Measurements from ENCODE around the gene BABAM2.
A peak's percentile ranks its signal among the peaks of the same experiment; 100 is the strongest.

BABAM2 gene

GRCh38 chr2:28338831-28339321, 448.3 kb downstream of the BABAM2 start:
- Histone ChIP-seq H3K27ac (ENCODE audit: low read depth, low read length) (peak overlapping the region; percentile 4; the same call in 1 of the 2 replicates), H2AFZ (ENCODE audit: low read length, unreplicated experiment) (peak overlapping the region; percentile 20), H3K4me3 (ENCODE audit: low read depth, low read length) (no peak overlapping the region), H3K27me3 (ENCODE audit: insufficient read depth, low read length) (no peaks in the 10 kb centered on the region), H3K79me2 (ENCODE audit: control insufficient read depth, insufficient read depth, low read length, unreplicated experiment) (no peaks in the 10 kb centered on the region), H3K4me1 (ENCODE audit: control insufficient read depth, insufficient read depth, low read length, unreplicated experiment) (peaks cover 36% of the 10 kb centered on the region), H3K36me3 (ENCODE audit: insufficient read depth, low read length) (no peaks in the 10 kb centered on the region)

GRCh38 chr2:28339516-28340175, 449.1 kb downstream of the BABAM2 start:
- Histone ChIP-seq H3K36me3 (ENCODE audit: insufficient read depth, low read length) (no peaks in the 10 kb centered on the region), H3K4me3 (ENCODE audit: low read depth, low read length) (no peak overlapping the region), H2AFZ (ENCODE audit: low read length, unreplicated experiment) (no peak overlapping the region), H3K4me1 (ENCODE audit: control insufficient read depth, insufficient read depth, low read length, unreplicated experiment) (peaks cover 38% of the 10 kb centered on the region), H3K27me3 (ENCODE audit: insufficient read depth, low read length) (no peaks in the 10 kb centered on the region), H3K27ac (ENCODE audit: low read depth, low read length) (no peak overlapping the region), H3K79me2 (ENCODE audit: control insufficient read depth, insufficient read depth, low read length, unreplicated experiment) (no peaks in the 10 kb centered on the region)

DNA sequence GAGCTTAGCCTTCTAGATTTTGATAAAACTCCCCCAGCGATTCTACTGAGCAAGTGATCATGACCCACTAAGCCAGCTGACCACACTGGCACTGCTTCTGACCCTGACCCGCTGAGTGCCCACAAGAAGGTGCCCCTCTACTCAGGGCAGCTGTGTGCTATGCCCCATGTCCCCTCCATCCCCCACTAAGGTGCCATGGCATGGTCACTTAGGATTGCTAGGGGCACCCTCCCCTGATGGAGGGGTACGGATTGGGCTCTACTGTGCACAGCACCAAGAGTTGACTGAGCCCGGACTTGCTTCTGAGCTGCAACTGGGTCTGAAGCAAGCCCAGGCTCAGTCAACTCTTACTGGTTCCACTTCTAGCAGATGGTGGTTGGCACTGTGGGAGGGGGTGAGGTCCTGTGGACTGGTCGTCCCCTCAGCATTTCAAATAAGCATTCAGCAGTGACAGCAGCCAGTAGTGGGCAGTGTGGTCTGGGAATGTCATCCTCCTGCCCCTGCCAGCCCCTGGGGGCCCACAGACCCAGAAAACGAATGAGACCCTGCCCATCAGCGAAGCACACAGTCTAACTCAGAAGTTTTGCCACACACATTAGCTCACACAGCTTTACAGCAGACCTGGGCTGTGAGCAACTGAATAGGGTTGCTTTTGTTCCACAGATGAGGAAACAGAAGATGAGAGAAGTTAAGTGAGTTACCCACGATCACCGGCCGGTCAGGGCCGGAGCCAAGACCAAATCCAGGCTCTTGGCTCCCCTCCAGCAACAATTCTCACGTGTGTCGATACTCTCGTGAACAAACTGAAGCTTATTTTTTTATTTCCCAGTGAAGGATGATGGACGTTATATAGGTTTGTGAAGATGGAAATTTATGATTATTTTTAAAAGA, 450.0 kb downstream of the BABAM2 start:
- H3K4me3 ChIP-seq (ENCODE audit: low read depth, low read length), result no peak overlapping the region
- peaks cover 38% of the 10 kb centered on the region for H3K4me1 ChIP-seq (ENCODE audit: control insufficient read depth, insufficient read depth, low read length, unreplicated experiment)
- H2AFZ ChIP-seq (ENCODE audit: low read length, unreplicated experiment), result no peak overlapping the region
- H3K27ac ChIP-seq (ENCODE audit: low read depth, low read length), result no peak overlapping the region
- no peaks in the 10 kb centered on the region for H3K27me3 ChIP-seq (ENCODE audit: insufficient read depth, low read length)
- no peaks in the 10 kb centered on the region for H3K79me2 ChIP-seq (ENCODE audit: control insufficient read depth, insufficient read depth, low read length, unreplicated experiment)
- no peaks in the 10 kb centered on the region for H3K36me3 ChIP-seq (ENCODE audit: insufficient read depth, low read length)

- Histone ChIP-seq H3K36me3 (ENCODE audit: insufficient read depth, low read length) (no peaks in the 10 kb centered on the region), H3K27ac (ENCODE audit: low read depth, low read length) (no peak overlapping the region), H3K79me2 (ENCODE audit: control insufficient read depth, insufficient read depth, low read length, unreplicated experiment) (no peaks in the 10 kb centered on the region), H2AFZ (ENCODE audit: low read length, unreplicated experiment) (no peak overlapping the region), H3K4me3 (ENCODE audit: low read depth, low read length) (no peak overlapping the region), H3K4me1 (ENCODE audit: control insufficient read depth, insufficient read depth, low read length, unreplicated experiment) (peaks cover 38% of the 10 kb centered on the region), H3K27me3 (ENCODE audit: insufficient read depth, low read length) (no peaks in the 10 kb centered on the region)
These were observed 450.8 kb downstream of the BABAM2 start for GRCh38 chr2:28341208-28341891.

- Histone ChIP-seq H3K27me3 (ENCODE audit: insufficient read depth, low read length) (no peaks in the 10 kb centered on the region), H2AFZ (ENCODE audit: low read length, unreplicated experiment) (peak overlapping the region; percentile 19), H3K4me1 (ENCODE audit: control insufficient read depth, insufficient read depth, low read length, unreplicated experiment) (peaks cover 38% of the 10 kb centered on the region), H3K27ac (ENCODE audit: low read depth, low read length) (peak overlapping the region; percentile 55), H3K79me2 (ENCODE audit: control insufficient read depth, insufficient read depth, low read length, unreplicated experiment) (no peaks in the 10 kb centered on the region), H3K4me3 (ENCODE audit: low read depth, low read length) (peak overlapping the region; percentile 3; the same call in 1 of the 2 replicates), H3K36me3 (ENCODE audit: insufficient read depth, low read length) (no peaks in the 10 kb centered on the region)
These were observed 451.8 kb downstream of the BABAM2 start for GRCh38 chr2:28342081-28342967.

DNA sequence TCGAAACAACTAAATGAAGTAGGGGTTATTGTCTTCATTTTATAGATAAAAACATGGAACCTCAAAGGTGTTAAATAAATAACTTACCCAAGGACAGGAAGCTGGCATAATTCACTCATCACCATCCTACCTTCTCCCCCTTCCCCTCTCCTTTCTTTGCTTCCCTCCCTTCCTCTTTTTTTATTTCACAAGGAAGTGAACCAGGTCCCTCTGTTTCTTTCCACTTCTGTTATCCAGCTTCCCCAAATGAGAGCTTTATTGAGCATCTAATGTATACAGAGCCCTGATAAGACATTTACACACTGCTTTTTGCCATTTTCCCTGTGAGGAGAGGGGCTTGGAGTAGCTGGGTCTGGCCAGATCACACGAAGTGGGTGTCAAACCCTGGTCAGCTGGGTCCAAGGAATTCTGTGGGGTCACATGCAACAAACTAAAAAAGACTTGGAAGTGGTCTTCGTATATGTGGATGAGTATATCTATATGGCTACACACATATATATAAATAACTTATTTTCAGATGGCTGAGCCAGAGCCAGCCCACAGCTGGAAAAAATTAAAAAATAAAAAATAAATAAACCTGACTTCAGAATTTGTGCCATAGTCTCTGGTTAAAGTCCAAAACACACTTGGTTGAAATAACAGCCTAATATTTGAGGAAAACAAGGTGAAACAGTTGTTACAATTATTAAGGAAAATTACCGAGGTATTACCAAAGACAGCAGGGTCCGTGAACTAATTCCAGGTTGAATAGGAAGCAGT, 452.8 kb downstream of the BABAM2 start:
- Histone ChIP-seq H3K36me3 (ENCODE audit: insufficient read depth, low read length) (no peaks in the 10 kb centered on the region), H3K4me1 (ENCODE audit: control insufficient read depth, insufficient read depth, low read length, unreplicated experiment) (peaks cover 30% of the 10 kb centered on the region), H3K4me3 (ENCODE audit: low read depth, low read length) (no peak overlapping the region), H3K79me2 (ENCODE audit: control insufficient read depth, insufficient read depth, low read length, unreplicated experiment) (no peaks in the 10 kb centered on the region), H3K27ac (ENCODE audit: low read depth, low read length) (peak overlapping the region; percentile 55; the same call in 1 of the 2 replicates), H3K27me3 (ENCODE audit: insufficient read depth, low read length) (no peaks in the 10 kb centered on the region), H2AFZ (ENCODE audit: low read length, unreplicated experiment) (peak overlapping the region; percentile 19)

- no peaks in the 10 kb centered on the region for H3K36me3 ChIP-seq (ENCODE audit: insufficient read depth, low read length)
- no peak overlapping the region for H2AFZ ChIP-seq (ENCODE audit: low read length, unreplicated experiment)
- H3K4me1 ChIP-seq (ENCODE audit: control insufficient read depth, insufficient read depth, low read length, unreplicated experiment), result peaks cover 22% of the 10 kb centered on the region
- no peak overlapping the region for H3K27ac ChIP-seq (ENCODE audit: low read depth, low read length)
- H3K79me2 ChIP-seq (ENCODE audit: control insufficient read depth, insufficient read depth, low read length, unreplicated experiment), result no peaks in the 10 kb centered on the region
- no peak overlapping the region for H3K4me3 ChIP-seq (ENCODE audit: low read depth, low read length)
- H3K27me3 ChIP-seq (ENCODE audit: insufficient read depth, low read length), result no peaks in the 10 kb centered on the region
These were observed 453.6 kb downstream of the BABAM2 start for GRCh38 chr2:28343971-28344715.

DNA sequence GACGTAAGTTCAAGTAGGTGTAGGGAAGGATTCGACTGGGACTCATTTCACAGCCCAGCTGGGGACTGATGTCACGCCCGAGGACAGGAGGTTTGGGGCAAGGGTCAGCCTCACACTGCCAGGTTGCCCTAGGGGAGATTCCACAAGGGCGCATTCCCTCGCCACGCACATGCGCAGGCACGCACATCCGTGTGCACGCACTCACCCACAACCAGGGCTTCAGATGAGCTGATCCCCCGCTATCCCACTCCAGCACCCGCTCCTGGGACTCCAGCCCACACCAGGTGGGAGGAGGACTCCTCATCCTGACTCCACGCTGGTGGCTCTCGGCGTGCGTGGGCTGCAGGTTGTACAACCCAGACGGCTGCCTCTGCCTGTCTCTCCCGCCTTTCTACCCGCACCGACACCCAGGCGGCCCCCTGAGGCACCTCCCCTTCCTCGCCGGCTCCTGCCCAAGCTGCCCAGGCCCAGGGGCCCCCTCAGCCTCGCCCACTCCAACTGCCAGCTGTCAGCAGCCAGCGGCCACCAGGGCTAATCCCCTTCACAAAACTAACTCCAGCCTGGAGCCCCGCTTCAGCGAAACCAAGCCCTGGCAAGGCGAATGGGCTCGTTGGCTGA, 454.3 kb downstream of the BABAM2 start:
- H3K27me3 ChIP-seq (ENCODE audit: insufficient read depth, low read length), result no peaks in the 10 kb centered on the region
- no peak overlapping the region for H2AFZ ChIP-seq (ENCODE audit: low read length, unreplicated experiment)
- peaks cover 19% of the 10 kb centered on the region for H3K4me1 ChIP-seq (ENCODE audit: control insufficient read depth, insufficient read depth, low read length, unreplicated experiment)
- H3K4me3 ChIP-seq (ENCODE audit: low read depth, low read length), result no peak overlapping the region
- no peaks in the 10 kb centered on the region for H3K79me2 ChIP-seq (ENCODE audit: control insufficient read depth, insufficient read depth, low read length, unreplicated experiment)
- H3K27ac ChIP-seq (ENCODE audit: low read depth, low read length), result no peak overlapping the region
- no peaks in the 10 kb centered on the region for H3K36me3 ChIP-seq (ENCODE audit: insufficient read depth, low read length)

DNA sequence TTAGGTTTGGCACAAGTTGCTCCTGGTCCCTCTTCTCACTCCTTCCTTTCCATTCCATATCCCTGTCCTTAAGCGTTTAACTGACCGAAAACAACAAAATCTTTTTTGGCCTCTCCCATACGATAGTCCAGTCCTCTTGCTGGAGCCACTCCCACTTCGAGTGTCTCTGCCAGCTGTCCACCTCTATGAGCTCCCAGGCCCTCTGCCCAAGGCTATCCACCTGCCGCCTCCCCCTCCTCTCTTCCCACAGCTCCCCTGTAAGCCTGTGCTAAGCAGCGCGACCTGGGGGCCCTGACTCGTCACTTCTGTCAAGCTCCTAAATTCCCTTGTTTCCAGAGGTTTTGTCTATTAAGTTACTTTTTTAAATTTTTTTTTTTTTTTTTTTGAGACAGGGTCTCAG, 455.1 kb downstream of the BABAM2 start:
- Histone ChIP-seq H3K27me3 (ENCODE audit: insufficient read depth, low read length) (no peaks in the 10 kb centered on the region), H3K36me3 (ENCODE audit: insufficient read depth, low read length) (no peaks in the 10 kb centered on the region), H3K4me1 (ENCODE audit: control insufficient read depth, insufficient read depth, low read length, unreplicated experiment) (peaks cover 19% of the 10 kb centered on the region), H2AFZ (ENCODE audit: low read length, unreplicated experiment) (no peak overlapping the region), H3K27ac (ENCODE audit: low read depth, low read length) (no peak overlapping the region), H3K79me2 (ENCODE audit: control insufficient read depth, insufficient read depth, low read length, unreplicated experiment) (no peaks in the 10 kb centered on the region), H3K4me3 (ENCODE audit: low read depth, low read length) (no peak overlapping the region)
